Breast epithelium (tissue), 3 donors: Measurements from ENCODE around the gene PEAK1.
A peak's percentile ranks its signal among the peaks of the same experiment; 100 is the strongest.

Source experiments
- POLR2A ChIP-seq: fragments of 450-650 bp; IDR thresholded peaks from one replicate; pipeline ENCODE4 v1.6.1; 2016; ENCODE audit warnings: antibody characterized with exemption, mild to moderate bottlenecking, moderate library complexity
- TF ChIP-seq, protein P1 (sequence below), 3 donors: fragments of 450-650 bp; IDR thresholded peaks; one replicate each; pipeline ENCODE4 v1.5.1; 2016 to 2017; ENCODE audit warnings: antibody characterized with exemption in 3 of 3, mild to moderate bottlenecking in 3 of 3, moderate library complexity in 3 of 3

DNA sequence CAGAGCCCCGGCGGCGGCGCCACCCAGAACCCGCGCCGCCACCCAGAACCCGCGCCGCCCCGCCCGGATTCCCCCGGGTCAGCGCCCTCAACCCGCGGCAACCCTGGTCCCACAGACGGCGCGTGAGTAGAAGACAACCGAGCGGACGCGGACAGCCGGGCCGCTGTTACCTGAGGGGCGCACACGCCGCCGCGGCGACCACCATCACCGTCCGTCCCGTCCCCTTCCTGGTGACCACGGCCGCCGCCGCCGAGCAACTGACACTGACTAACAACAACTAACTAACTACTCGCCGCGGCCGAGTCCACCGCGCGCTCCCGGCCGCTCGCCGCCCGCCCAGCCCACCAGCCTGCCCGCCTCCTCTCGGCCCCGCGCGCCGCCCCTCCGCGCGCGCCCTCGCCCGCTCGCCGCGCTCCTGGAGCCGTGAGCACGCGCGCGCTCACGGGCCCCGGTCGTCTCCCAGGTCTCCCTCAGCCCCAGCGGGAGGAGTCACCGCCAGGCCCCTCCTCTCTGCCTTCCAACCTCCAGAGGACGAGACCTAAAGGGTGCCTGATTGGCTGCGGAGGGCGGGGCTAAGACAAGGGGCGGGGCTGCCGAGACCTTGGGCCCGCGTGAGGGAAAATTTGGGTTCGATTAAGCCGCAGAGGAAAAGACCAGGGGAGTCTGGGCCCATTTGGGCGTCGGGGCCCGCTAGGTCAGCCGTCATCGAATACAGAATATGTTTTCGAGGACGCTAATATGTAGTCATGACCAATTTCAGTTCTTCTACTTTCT lies at the start of gene PEAK1:
- TF ChIP-seq POLR2A, result peak; percentile 58
- TF ChIP-seq, protein P1, sequence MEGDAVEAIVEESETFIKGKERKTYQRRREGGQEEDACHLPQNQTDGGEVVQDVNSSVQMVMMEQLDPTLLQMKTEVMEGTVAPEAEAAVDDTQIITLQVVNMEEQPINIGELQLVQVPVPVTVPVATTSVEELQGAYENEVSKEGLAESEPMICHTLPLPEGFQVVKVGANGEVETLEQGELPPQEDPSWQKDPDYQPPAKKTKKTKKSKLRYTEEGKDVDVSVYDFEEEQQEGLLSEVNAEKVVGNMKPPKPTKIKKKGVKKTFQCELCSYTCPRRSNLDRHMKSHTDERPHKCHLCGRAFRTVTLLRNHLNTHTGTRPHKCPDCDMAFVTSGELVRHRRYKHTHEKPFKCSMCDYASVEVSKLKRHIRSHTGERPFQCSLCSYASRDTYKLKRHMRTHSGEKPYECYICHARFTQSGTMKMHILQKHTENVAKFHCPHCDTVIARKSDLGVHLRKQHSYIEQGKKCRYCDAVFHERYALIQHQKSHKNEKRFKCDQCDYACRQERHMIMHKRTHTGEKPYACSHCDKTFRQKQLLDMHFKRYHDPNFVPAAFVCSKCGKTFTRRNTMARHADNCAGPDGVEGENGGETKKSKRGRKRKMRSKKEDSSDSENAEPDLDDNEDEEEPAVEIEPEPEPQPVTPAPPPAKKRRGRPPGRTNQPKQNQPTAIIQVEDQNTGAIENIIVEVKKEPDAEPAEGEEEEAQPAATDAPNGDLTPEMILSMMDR (IDR thresholded peaks at IDR 0.05), result no peak
